ENCODE measurements around the gene GAS7.

The GAS7 gene

GRCh38 chr17:10034719-10035475 lies 163.5 kb downstream of the GAS7 start:
- no peaks in the 10 kb centered on the region for H3K79me1 ChIP-seq (ENCODE audit: low read length)
- no peak overlapping the region for H2BK12ac ChIP-seq (ENCODE audit: low read length)
- H2BK120ac ChIP-seq (ENCODE audit: insufficient read depth, low read length, poor library complexity), result no peak overlapping the region
- no CpG with 5 or more reads among the region's 15 CpGs for WGBS (ENCODE audit: extremely low coverage, insufficient coverage, insufficient read length)
- H2AK5ac ChIP-seq (ENCODE audit: low read length), result no peak overlapping the region
- no peak overlapping the region for H4K8ac ChIP-seq (ENCODE audit: low read depth, low read length)
- no peak overlapping the region for H3K4ac ChIP-seq (ENCODE audit: low read depth, low read length)
- no peak overlapping the region for H4K91ac ChIP-seq (ENCODE audit: low read depth, low read length)
- no peak overlapping the region for H3K4me2 ChIP-seq (ENCODE audit: low read length)
- no peak overlapping the region for H3K4me3 ChIP-seq (ENCODE audit: low read depth, low read length)
- no peak for DNase-seq
- no peak overlapping the region for H3K9ac ChIP-seq (ENCODE audit: low read length)
- no peak overlapping the region for H2BK5ac ChIP-seq (ENCODE audit: low read depth, low read length, poor library complexity)
- peaks cover 0 to 5% of the 10 kb centered on the region in 2 experiments for H3K4me1 ChIP-seq (ENCODE audit: control insufficient read depth in 1 of 2, insufficient read depth in 2 of 2, low read length in 2 of 2)
- no peaks in the 10 kb centered on the region for H3K36me3 ChIP-seq (ENCODE audit: control insufficient read depth in 1 of 2, insufficient read depth in 2 of 2, low read length in 2 of 2)
- H3K79me2 ChIP-seq (ENCODE audit: control insufficient read depth, insufficient read depth, low read length, poor library complexity), result peaks cover 1% of the 10 kb centered on the region
- H2AFZ ChIP-seq (ENCODE audit: insufficient read depth, low read length, poor library complexity), result no peak overlapping the region
- H4K12ac ChIP-seq (ENCODE audit: low read depth, low read length), result no peak overlapping the region
- H3K27me3 ChIP-seq (ENCODE audit: insufficient read depth, low read length), result no peaks in the 10 kb centered on the region
- H3K9me3 ChIP-seq (ENCODE audit: insufficient read depth, low read depth, low read length), result no peaks in the 10 kb centered on the region
- H3K23ac ChIP-seq (ENCODE audit: low read length), result no peak overlapping the region
- no peak overlapping the region for H3K27ac ChIP-seq (ENCODE audit: low read depth, low read length)
- no peak overlapping the region for H3K18ac ChIP-seq (ENCODE audit: low read length)
- H3K14ac ChIP-seq (ENCODE audit: low read length), result no peak overlapping the region

- no peak overlapping the region for H4K91ac ChIP-seq (ENCODE audit: low read depth, low read length)
- no peak overlapping the region for H3K18ac ChIP-seq (ENCODE audit: low read length)
- peaks cover 1% of the 10 kb centered on the region for H3K79me2 ChIP-seq (ENCODE audit: control insufficient read depth, insufficient read depth, low read length, poor library complexity)
- no peak overlapping the region for H2AK5ac ChIP-seq (ENCODE audit: low read length)
- no peak overlapping the region for H2BK12ac ChIP-seq (ENCODE audit: low read length)
- H3K9me3 ChIP-seq (ENCODE audit: insufficient read depth, low read depth, low read length), result no peaks in the 10 kb centered on the region
- no peaks in the 10 kb centered on the region for H3K36me3 ChIP-seq (ENCODE audit: control insufficient read depth in 1 of 2, insufficient read depth in 2 of 2, low read length in 2 of 2)
- no peak overlapping the region for H2BK120ac ChIP-seq (ENCODE audit: insufficient read depth, low read length, poor library complexity)
- no peak overlapping the region for H3K23ac ChIP-seq (ENCODE audit: low read length)
- H2AFZ ChIP-seq (ENCODE audit: insufficient read depth, low read length, poor library complexity), result no peak overlapping the region
- no peaks in the 10 kb centered on the region for H3K27me3 ChIP-seq (ENCODE audit: insufficient read depth, low read length)
- H3K79me1 ChIP-seq (ENCODE audit: low read length), result no peaks in the 10 kb centered on the region
- no peak overlapping the region for H2BK5ac ChIP-seq (ENCODE audit: low read depth, low read length, poor library complexity)
- H3K4ac ChIP-seq (ENCODE audit: low read depth, low read length), result no peak overlapping the region
- no peak overlapping the region for H3K4me2 ChIP-seq (ENCODE audit: low read length)
- no peak overlapping the region for H3K9ac ChIP-seq (ENCODE audit: low read length)
- H3K14ac ChIP-seq (ENCODE audit: low read length), result no peak overlapping the region
- peak in 1 of 2 donors; percentile 24 for DNase-seq
- no CpG with 5 or more reads among the region's 8 CpGs for WGBS (ENCODE audit: extremely low coverage, insufficient coverage, insufficient read length)
- no peak overlapping the region for H4K8ac ChIP-seq (ENCODE audit: low read depth, low read length)
- H3K4me1 ChIP-seq (ENCODE audit: control insufficient read depth in 1 of 2, insufficient read depth in 2 of 2, low read length in 2 of 2), result peaks cover 0 to 5% of the 10 kb centered on the region in 2 experiments
- no peak overlapping the region for H3K27ac ChIP-seq (ENCODE audit: low read depth, low read length)
- no peak overlapping the region for H4K12ac ChIP-seq (ENCODE audit: low read depth, low read length)
- H3K4me3 ChIP-seq (ENCODE audit: low read depth, low read length), result no peak overlapping the region
These were observed 164.4 kb downstream of the GAS7 start for GRCh38 chr17:10033959-10034358.

GRCh38 chr17:10033449-10033848 lies 165.0 kb downstream of the GAS7 start:
- no peak overlapping the region for H3K4ac ChIP-seq (ENCODE audit: low read depth, low read length)
- no peak for DNase-seq
- no peak overlapping the region for H3K4me2 ChIP-seq (ENCODE audit: low read length)
- H3K79me1 ChIP-seq (ENCODE audit: low read length), result no peaks in the 10 kb centered on the region
- H4K91ac ChIP-seq (ENCODE audit: low read depth, low read length), result no peak overlapping the region
- no peaks in the 10 kb centered on the region for H3K9me3 ChIP-seq (ENCODE audit: insufficient read depth, low read depth, low read length)
- no peak overlapping the region for H2AFZ ChIP-seq (ENCODE audit: insufficient read depth, low read length, poor library complexity)
- H3K18ac ChIP-seq (ENCODE audit: low read length), result no peak overlapping the region
- no peak overlapping the region for H2BK120ac ChIP-seq (ENCODE audit: insufficient read depth, low read length, poor library complexity)
- no peak overlapping the region for H3K4me3 ChIP-seq (ENCODE audit: low read depth, low read length)
- H2BK12ac ChIP-seq (ENCODE audit: low read length), result no peak overlapping the region
- H3K4me1 ChIP-seq (ENCODE audit: control insufficient read depth in 1 of 2, insufficient read depth in 2 of 2, low read length in 2 of 2), result peaks cover 0 to 5% of the 10 kb centered on the region in 2 experiments
- H3K9ac ChIP-seq (ENCODE audit: low read length), result no peak overlapping the region
- no peak overlapping the region for H4K8ac ChIP-seq (ENCODE audit: low read depth, low read length)
- no peaks in the 10 kb centered on the region for H3K27me3 ChIP-seq (ENCODE audit: insufficient read depth, low read length)
- H2AK5ac ChIP-seq (ENCODE audit: low read length), result no peak overlapping the region
- WGBS (ENCODE audit: extremely low coverage, insufficient coverage, insufficient read length), result no CpG with 5 or more reads among the region's 10 CpGs
- no peak overlapping the region for H4K12ac ChIP-seq (ENCODE audit: low read depth, low read length)
- no peaks in the 10 kb centered on the region for H3K36me3 ChIP-seq (ENCODE audit: control insufficient read depth in 1 of 2, insufficient read depth in 2 of 2, low read length in 2 of 2)
- H3K79me2 ChIP-seq (ENCODE audit: control insufficient read depth, insufficient read depth, low read length, poor library complexity), result peaks cover 1% of the 10 kb centered on the region
- H2BK5ac ChIP-seq (ENCODE audit: low read depth, low read length, poor library complexity), result no peak overlapping the region
- H3K27ac ChIP-seq (ENCODE audit: low read depth, low read length), result no peak overlapping the region
- H3K23ac ChIP-seq (ENCODE audit: low read length), result no peak overlapping the region
- no peak overlapping the region for H3K14ac ChIP-seq (ENCODE audit: low read length)

GRCh38 chr17:10032118-10032852 lies 166.1 kb downstream of the GAS7 start:
- no peaks in the 10 kb centered on the region for H3K9me3 ChIP-seq (ENCODE audit: insufficient read depth, low read depth, low read length)
- H2BK12ac ChIP-seq (ENCODE audit: low read length), result no peak overlapping the region
- no peaks in the 10 kb centered on the region for H3K36me3 ChIP-seq (ENCODE audit: control insufficient read depth in 1 of 2, insufficient read depth in 2 of 2, low read length in 2 of 2)
- no peak overlapping the region for H3K9ac ChIP-seq (ENCODE audit: low read length)
- H2BK120ac ChIP-seq (ENCODE audit: insufficient read depth, low read length, poor library complexity), result no peak overlapping the region
- no peaks in the 10 kb centered on the region for H3K79me1 ChIP-seq (ENCODE audit: low read length)
- no peak overlapping the region for H4K8ac ChIP-seq (ENCODE audit: low read depth, low read length)
- WGBS (ENCODE audit: extremely low coverage, insufficient coverage, insufficient read length), result no CpG with 5 or more reads among the region's 6 CpGs
- H4K91ac ChIP-seq (ENCODE audit: low read depth, low read length), result no peak overlapping the region
- no peak overlapping the region for H3K23ac ChIP-seq (ENCODE audit: low read length)
- no peak overlapping the region for H2AFZ ChIP-seq (ENCODE audit: insufficient read depth, low read length, poor library complexity)
- no peak overlapping the region for H3K4ac ChIP-seq (ENCODE audit: low read depth, low read length)
- peaks cover 0 to 5% of the 10 kb centered on the region in 2 experiments for H3K4me1 ChIP-seq (ENCODE audit: control insufficient read depth in 1 of 2, insufficient read depth in 2 of 2, low read length in 2 of 2)
- H3K4me3 ChIP-seq (ENCODE audit: low read depth, low read length), result no peak overlapping the region
- H2BK5ac ChIP-seq (ENCODE audit: low read depth, low read length, poor library complexity), result no peak overlapping the region
- H3K14ac ChIP-seq (ENCODE audit: low read length), result no peak overlapping the region
- H3K79me2 ChIP-seq (ENCODE audit: control insufficient read depth, insufficient read depth, low read length, poor library complexity), result peaks cover 1% of the 10 kb centered on the region
- no peak overlapping the region for H3K4me2 ChIP-seq (ENCODE audit: low read length)
- no peaks in the 10 kb centered on the region for H3K27me3 ChIP-seq (ENCODE audit: insufficient read depth, low read length)
- no peak overlapping the region for H3K27ac ChIP-seq (ENCODE audit: low read depth, low read length)
- no peak overlapping the region for H4K12ac ChIP-seq (ENCODE audit: low read depth, low read length)
- H2AK5ac ChIP-seq (ENCODE audit: low read length), result no peak overlapping the region
- H3K18ac ChIP-seq (ENCODE audit: low read length), result no peak overlapping the region
- no peak for DNase-seq

Data from trophoblast cell (in vitro differentiated cells and primary cell).